Measurements from ENCODE around the gene COL4A6. TPM values are rescaled to one million over a fixed set of nuclear protein-coding genes. Genes with fewer than 3 reads are reported as not detected.
A peak's percentile ranks its signal among the peaks of the same experiment; 100 is the strongest.

Gene COL4A6
- total RNA-seq, 1 donor from 2014 or later = 4.1 TPM

DNA sequence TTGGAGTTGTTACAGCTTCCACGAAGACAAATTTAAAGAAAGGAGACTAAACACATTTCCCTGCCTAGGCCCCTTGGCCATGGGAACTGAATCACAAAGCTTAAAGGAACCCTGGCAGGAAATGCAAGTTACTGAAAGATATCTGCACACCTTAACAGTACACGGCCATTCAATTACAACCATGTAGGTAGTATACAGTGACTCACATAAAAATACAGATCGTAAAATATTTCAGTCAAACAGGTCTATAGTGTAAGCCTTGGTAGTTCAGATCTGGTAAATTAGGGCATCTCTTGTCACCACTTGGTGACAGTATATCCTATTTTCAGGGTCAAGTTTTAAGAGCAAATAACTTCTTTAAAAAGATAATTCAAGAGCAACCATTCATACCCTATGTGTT lies 234.7 kb downstream of the COL4A6 start:
- Mint-ChIP-seq H3K27ac (ENCODE audit: unreplicated experiment) (no peak overlapping the region), H3K36me3 (ENCODE audit: low read depth) (no peaks in the 10 kb centered on the region), H3K4me1 (ENCODE audit: low read depth) (peaks cover 3% of the 10 kb centered on the region), H3K4me3 (ENCODE audit: unreplicated experiment) (no peak overlapping the region), H3K9me3 (ENCODE audit: low read depth) (no peaks in the 10 kb centered on the region), H3K27me3 (ENCODE audit: low read depth) (no peaks in the 10 kb centered on the region)
- DNase-seq (ENCODE audit: low spot score) = no peak
- TF ChIP-seq, protein P1, sequence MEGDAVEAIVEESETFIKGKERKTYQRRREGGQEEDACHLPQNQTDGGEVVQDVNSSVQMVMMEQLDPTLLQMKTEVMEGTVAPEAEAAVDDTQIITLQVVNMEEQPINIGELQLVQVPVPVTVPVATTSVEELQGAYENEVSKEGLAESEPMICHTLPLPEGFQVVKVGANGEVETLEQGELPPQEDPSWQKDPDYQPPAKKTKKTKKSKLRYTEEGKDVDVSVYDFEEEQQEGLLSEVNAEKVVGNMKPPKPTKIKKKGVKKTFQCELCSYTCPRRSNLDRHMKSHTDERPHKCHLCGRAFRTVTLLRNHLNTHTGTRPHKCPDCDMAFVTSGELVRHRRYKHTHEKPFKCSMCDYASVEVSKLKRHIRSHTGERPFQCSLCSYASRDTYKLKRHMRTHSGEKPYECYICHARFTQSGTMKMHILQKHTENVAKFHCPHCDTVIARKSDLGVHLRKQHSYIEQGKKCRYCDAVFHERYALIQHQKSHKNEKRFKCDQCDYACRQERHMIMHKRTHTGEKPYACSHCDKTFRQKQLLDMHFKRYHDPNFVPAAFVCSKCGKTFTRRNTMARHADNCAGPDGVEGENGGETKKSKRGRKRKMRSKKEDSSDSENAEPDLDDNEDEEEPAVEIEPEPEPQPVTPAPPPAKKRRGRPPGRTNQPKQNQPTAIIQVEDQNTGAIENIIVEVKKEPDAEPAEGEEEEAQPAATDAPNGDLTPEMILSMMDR (IDR thresholded peaks at IDR 0.05) = no peak

DNA sequence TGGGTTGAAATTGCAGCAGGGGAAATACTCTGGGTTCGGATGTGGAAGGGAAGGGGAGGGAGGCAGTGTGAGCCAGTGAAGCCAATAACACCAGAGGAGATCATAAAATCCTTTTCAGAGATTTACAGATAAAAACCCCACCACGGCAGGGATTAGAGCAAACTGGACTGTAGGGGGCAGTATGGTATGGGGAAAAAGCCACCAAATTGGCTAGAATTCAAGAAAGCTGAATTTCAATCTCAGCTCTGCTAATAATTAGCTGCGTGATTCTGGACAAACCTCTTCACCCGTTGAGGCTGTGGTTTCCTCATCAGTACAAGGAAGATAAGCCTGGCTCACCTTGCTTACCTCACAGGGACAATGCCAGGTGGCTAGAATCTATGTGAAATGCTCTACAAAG lies 238.5 kb downstream of the COL4A6 start:
- no peak overlapping the region for H3K4me3 Mint-ChIP-seq (ENCODE audit: unreplicated experiment)
- no peaks in the 10 kb centered on the region for H3K9me3 Mint-ChIP-seq (ENCODE audit: low read depth)
- no peak overlapping the region for H3K27ac Mint-ChIP-seq (ENCODE audit: unreplicated experiment)
- no peak for DNase-seq (ENCODE audit: low spot score)
- H3K4me1 Mint-ChIP-seq (ENCODE audit: low read depth) = peaks cover 2% of the 10 kb centered on the region
- no peaks in the 10 kb centered on the region for H3K27me3 Mint-ChIP-seq (ENCODE audit: low read depth)
- TF ChIP-seq, protein P1 (IDR thresholded peaks at IDR 0.05) = peak; percentile 89
- H3K36me3 Mint-ChIP-seq (ENCODE audit: low read depth) = no peaks in the 10 kb centered on the region

DNA sequence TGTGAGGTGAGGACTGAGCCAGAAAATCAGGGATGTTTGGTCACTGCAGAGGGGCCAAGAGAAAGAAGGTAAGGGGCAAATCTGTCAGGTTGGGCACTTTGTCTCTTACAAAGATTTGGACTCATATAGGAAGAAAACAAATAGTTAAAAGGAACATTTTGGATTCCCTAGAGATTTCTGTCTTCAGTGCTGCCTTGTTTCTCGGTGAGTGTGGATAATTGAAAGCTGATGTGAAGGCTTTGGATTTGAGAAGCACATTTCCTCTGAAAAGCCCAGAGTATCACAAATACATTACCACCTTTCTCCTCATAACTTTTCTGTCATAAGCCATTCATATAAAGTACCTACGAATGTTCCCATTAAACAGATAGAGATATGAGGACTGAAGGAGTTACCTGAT lies 239.2 kb downstream of the COL4A6 start:
- Mint-ChIP-seq H3K4me3 (ENCODE audit: unreplicated experiment) (no peak overlapping the region), H3K4me1 (ENCODE audit: low read depth) (peaks cover 2% of the 10 kb centered on the region), H3K9me3 (ENCODE audit: low read depth) (no peaks in the 10 kb centered on the region), H3K36me3 (ENCODE audit: low read depth) (no peaks in the 10 kb centered on the region), H3K27me3 (ENCODE audit: low read depth) (no peaks in the 10 kb centered on the region), H3K27ac (ENCODE audit: unreplicated experiment) (no peak overlapping the region)
- TF ChIP-seq, protein P1 (IDR thresholded peaks at IDR 0.05) = no peak
- no peak for DNase-seq (ENCODE audit: low spot score)

DNA sequence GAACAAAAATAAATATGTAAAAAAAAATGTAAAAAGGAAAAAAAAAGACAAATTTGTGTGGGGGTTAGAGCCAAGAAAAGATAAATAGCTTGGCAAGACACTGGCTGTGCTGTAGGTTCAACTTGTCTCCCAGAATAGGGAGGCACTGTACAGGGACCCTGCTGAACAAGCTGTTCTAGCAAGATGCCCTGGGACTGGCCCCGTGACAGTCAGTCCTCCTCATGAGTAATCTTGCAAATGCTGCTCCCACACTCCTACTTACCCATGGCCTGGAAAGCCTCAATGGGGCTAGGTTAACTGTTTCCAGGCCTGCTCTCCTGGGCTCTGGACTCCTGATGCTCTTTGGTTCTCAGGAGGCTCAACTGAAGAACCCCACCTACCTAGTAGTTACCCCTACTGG lies 239.8 kb downstream of the COL4A6 start:
- no peak for DNase-seq (ENCODE audit: low spot score)
- peaks cover 2% of the 10 kb centered on the region for H3K4me1 Mint-ChIP-seq (ENCODE audit: low read depth)

DNA sequence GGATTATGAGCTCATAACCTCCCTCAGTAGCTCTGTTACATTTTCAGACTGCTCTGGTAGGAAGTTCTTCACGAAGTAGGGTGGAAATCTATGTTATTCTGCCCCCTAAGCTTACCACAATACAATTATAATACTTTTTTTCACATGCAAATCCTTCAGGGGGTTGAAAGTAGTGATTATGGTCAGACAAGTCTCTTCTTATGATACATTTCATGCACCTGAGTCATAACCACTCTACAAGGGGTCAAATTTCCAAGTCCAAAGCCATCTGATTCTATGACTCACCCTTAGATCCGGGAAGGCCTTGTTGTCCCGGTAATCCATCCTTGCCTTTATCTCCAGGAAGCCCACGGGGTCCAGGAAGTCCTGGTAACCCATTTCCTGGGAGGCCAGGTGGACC lies 251.4 kb downstream of the COL4A6 start:
- H3K27ac Mint-ChIP-seq (ENCODE audit: unreplicated experiment) = no peak overlapping the region
- H3K36me3 Mint-ChIP-seq (ENCODE audit: low read depth) = no peaks in the 10 kb centered on the region
- H3K9me3 Mint-ChIP-seq (ENCODE audit: low read depth) = no peaks in the 10 kb centered on the region
- DNase-seq (ENCODE audit: low spot score) = no peak
- H3K4me3 Mint-ChIP-seq (ENCODE audit: unreplicated experiment) = no peak overlapping the region
- H3K4me1 Mint-ChIP-seq (ENCODE audit: low read depth) = peaks cover 3% of the 10 kb centered on the region
- TF ChIP-seq, protein P1 (IDR thresholded peaks at IDR 0.05) = no peak
- no peaks in the 10 kb centered on the region for H3K27me3 Mint-ChIP-seq (ENCODE audit: low read depth)

More for the DNA sequence above, 239.8 kb downstream of the COL4A6 start:
- Mint-ChIP-seq H3K27me3 (ENCODE audit: low read depth) (no peaks in the 10 kb centered on the region), H3K27ac (ENCODE audit: unreplicated experiment) (no peak overlapping the region), H3K4me3 (ENCODE audit: unreplicated experiment) (no peak overlapping the region), H3K9me3 (ENCODE audit: low read depth) (no peaks in the 10 kb centered on the region), H3K36me3 (ENCODE audit: low read depth) (no peaks in the 10 kb centered on the region)
- TF ChIP-seq, protein P1 (IDR thresholded peaks at IDR 0.05) = no peak
